Cardiac fibroblast (primary cell): ENCODE measurements around the gene PADI3.

Source experiments
- DNase-seq, 2 donors: peaks; one replicate each; pipeline versions ENCODE4 v3.0.0 to v3.0.0-alpha.2; 2010; ENCODE audit warnings: low read depth in 2 of 2
- H3K4me3 ChIP-seq, 2 donors: replicated peaks in 1 of 2; 1 replicate in 1 of 2; 2 replicates in 1 of 2; pipeline ENCODE4 v1.5.1; 2011; ENCODE audit warnings: low read depth in 2 of 2, low read length in 2 of 2, mild to moderate bottlenecking in 2 of 2, moderate library complexity in 1 of 2
- TF ChIP-seq, protein P1 (sequence below): IDR thresholded peaks from one replicate; pipeline ENCODE4 v1.5.1; 2011; ENCODE audit warnings: low read depth, mild to moderate bottlenecking, low read length, inconsistent platforms

Gene PADI3

GRCh38 chr1:17248781-17249180, at the start of gene PADI3:
Gene PADI3 (plus strand): TSS chr1:17249098. CDS start chr1:17249138, 40 bp downstream.
- no peak for DNase-seq
- TF ChIP-seq, protein P1, sequence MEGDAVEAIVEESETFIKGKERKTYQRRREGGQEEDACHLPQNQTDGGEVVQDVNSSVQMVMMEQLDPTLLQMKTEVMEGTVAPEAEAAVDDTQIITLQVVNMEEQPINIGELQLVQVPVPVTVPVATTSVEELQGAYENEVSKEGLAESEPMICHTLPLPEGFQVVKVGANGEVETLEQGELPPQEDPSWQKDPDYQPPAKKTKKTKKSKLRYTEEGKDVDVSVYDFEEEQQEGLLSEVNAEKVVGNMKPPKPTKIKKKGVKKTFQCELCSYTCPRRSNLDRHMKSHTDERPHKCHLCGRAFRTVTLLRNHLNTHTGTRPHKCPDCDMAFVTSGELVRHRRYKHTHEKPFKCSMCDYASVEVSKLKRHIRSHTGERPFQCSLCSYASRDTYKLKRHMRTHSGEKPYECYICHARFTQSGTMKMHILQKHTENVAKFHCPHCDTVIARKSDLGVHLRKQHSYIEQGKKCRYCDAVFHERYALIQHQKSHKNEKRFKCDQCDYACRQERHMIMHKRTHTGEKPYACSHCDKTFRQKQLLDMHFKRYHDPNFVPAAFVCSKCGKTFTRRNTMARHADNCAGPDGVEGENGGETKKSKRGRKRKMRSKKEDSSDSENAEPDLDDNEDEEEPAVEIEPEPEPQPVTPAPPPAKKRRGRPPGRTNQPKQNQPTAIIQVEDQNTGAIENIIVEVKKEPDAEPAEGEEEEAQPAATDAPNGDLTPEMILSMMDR, result no peak
- H3K4me3 ChIP-seq, result no peak within 1 kb of the TSS

DNA sequence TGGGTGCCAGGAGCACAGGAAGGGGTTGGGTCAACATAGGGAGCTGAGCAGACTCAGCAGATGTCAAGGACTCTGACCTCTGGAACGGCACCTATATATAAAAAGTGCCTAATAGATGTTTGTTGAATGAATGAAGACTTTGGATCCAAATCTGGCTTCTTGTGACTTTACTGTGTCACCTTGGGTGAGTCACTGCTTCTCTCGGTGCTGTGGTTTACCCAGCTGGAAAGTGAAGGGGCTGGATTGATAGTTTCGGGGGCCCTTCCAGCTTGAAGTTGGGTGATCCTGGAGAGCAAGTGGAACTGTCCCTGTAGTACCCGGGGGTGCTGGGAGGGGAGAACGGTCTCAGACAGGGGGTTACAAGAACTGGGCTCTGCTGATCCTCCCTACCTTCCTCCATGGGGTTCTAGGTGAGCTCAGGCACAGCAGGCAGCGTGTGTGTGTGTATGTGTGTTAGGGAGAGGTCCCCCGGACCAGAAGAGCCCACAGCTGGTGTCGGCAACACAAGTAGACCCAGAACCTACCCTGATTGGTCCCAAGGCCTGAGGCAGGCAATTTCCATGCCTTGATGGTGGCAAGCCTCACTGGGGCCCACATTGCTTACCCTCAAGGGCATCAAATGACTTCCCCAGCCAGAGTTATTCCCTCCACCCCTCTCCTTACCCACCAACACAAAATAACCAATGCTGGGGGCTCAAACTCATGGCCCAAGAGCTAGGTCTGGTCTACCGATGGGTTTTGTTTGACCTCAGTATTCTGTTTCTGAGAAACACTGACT, 49.4 kb upstream of the PADI3 start:
- H3K4me3 ChIP-seq, result no peak overlapping the region
- DNase-seq, result peak in 1 of 2 donors; percentile 22
- TF ChIP-seq, protein P1, result no peak

DNA sequence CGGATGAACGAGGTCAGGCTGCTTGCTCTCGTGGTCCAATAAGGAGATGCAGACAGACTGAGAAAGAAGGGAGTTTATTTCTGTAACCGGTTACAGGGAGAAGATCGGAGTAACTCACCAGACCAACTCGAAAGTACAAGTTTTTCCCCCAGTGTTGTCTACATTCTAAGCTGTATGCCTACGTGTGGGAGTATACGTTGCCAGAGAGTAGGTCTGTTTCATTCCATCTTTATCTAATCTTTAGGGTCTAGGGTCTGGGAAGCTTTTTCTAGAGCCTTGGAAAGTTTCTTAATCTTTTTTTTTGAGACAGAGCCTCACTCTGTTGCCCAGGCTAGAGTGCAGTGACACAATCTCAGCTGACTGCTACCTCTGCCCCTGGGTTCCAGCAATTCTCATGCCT, 48.7 kb upstream of the PADI3 start:
- TF ChIP-seq, protein P1, result no peak
- no peak overlapping the region for H3K4me3 ChIP-seq
- DNase-seq, result peak in 1 of 2 donors; percentile 45

GRCh38 chr1:17200756-17201155, 48.1 kb upstream of the PADI3 start:
- TF ChIP-seq, protein P1, result no peak
- DNase-seq, result no peak
- no peak overlapping the region for H3K4me3 ChIP-seq

- TF ChIP-seq, protein P1, result no peak
- no peak overlapping the region for H3K4me3 ChIP-seq
- DNase-seq, result no peak
Observed at GRCh38 chr1:17201201-17202021, 47.5 kb upstream of the PADI3 start.

GRCh38 chr1:17204546-17205440, 44.1 kb upstream of the PADI3 start, which contains the start of gene PADI1:
Gene PADI1 (plus strand): TSS chr1:17205128. CDS start chr1:17205218, 90 bp downstream.
- H3K4me3 ChIP-seq, result no peak within 1 kb of the TSS
- DNase-seq, result no peak
- TF ChIP-seq, protein P1, result no peak
